Ishikawa (cell line): ENCODE measurements around the gene SETDB1.

Experiments used
- CREB1 ChIP-seq: IDR thresholded peaks from 2 replicates; pipeline ENCODE4 v1.6.1; 2012; ENCODE audit warnings: low read depth
- EGR1 ChIP-seq: IDR thresholded peaks from 2 replicates; pipeline ENCODE4 v1.6.1; 2012
- EP300 ChIP-seq: IDR thresholded peaks from 2 replicates; pipeline ENCODE4 v1.6.1; 2012; ENCODE audit warnings: borderline replicate concordance
- RAD21 ChIP-seq: IDR thresholded peaks from 2 replicates; pipeline ENCODE4 v1.6.1; 2012; ENCODE audit warnings: low read depth
- REST ChIP-seq: IDR thresholded peaks from 2 replicates; pipeline ENCODE4 v1.6.1; 2012; ENCODE audit warnings: low read depth, mild to moderate bottlenecking
- TAF1 ChIP-seq: IDR thresholded peaks from 2 replicates; pipeline ENCODE4 v1.6.1; 2012; ENCODE audit warnings: low read depth, mild to moderate bottlenecking
- TCF12 ChIP-seq: IDR thresholded peaks from 2 replicates; pipeline ENCODE4 v1.6.1; 2012; ENCODE audit warnings: low read depth
- TEAD4 ChIP-seq: IDR thresholded peaks from 2 replicates; pipeline ENCODE4 v1.6.1; 2012

- TF ChIP-seq TCF12 = no peak
- TF ChIP-seq EP300 = no peak
- TF ChIP-seq REST = no peak
- no peak; the same call in 1 of the 2 replicates for TF ChIP-seq TAF1
- TF ChIP-seq TEAD4 = no peak
- TF ChIP-seq CREB1 = no peak
- no peak for TF ChIP-seq RAD21
- no peak for TF ChIP-seq EGR1
Observed at GRCh38 chr1:150974580-150975478, 48.7 kb downstream of the SETDB1 start, which contains the start of gene CERS2.
